HL-60 (cell line): ENCODE data around the gene VDR.

Source experiments
- POLR2AphosphoS5 ChIP-seq: IDR thresholded peaks from 2 replicates; pipeline ENCODE4 v1.6.1; 2012; ENCODE audit warnings: low read depth
- TF ChIP-seq, protein P1 (sequence below): IDR thresholded peaks from one replicate; pipeline ENCODE4 v1.5.1; 2011; ENCODE audit warnings: low read length, control low read depth, inconsistent platforms; ENCODE audit not compliant: insufficient read depth
- TF ChIP-seq, protein P2 (sequence below): IDR thresholded peaks from 2 replicates; pipeline ENCODE4 v1.6.1; 2012; ENCODE audit warnings: low read depth; ENCODE audit not compliant: insufficient replicate concordance

DNA sequence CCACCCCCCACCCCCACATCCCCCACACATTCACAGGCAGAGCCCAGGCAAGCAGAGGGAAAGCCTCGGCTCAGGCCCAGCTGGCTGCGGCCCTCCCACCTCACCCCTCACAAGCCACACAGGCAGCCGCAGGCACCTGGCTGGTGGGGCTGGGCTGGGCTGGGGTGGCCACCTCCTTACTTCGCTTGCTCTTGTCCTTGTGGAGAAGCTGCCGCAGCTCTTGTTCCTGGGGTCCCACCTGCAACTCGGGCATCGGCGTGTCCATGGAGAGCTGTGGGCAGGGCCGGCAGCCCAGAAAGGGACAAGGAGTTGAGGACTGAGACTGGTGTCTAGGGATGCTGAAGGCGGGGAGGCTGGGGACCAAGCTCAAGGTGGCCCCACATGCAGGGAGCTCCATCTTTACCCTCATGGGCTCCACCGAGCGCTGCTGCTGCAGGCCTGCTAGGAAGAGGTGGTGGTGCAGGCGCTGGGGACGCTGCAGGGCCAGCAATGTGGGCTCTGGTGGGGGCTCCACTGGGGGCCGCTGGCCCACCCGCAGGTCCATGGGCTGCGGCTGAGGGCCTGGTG is 106.3 kb downstream of the VDR start:
- TF ChIP-seq, protein P1, sequence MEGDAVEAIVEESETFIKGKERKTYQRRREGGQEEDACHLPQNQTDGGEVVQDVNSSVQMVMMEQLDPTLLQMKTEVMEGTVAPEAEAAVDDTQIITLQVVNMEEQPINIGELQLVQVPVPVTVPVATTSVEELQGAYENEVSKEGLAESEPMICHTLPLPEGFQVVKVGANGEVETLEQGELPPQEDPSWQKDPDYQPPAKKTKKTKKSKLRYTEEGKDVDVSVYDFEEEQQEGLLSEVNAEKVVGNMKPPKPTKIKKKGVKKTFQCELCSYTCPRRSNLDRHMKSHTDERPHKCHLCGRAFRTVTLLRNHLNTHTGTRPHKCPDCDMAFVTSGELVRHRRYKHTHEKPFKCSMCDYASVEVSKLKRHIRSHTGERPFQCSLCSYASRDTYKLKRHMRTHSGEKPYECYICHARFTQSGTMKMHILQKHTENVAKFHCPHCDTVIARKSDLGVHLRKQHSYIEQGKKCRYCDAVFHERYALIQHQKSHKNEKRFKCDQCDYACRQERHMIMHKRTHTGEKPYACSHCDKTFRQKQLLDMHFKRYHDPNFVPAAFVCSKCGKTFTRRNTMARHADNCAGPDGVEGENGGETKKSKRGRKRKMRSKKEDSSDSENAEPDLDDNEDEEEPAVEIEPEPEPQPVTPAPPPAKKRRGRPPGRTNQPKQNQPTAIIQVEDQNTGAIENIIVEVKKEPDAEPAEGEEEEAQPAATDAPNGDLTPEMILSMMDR = no peak
- TF ChIP-seq POLR2AphosphoS5 = no peak
- TF ChIP-seq, protein P2, sequence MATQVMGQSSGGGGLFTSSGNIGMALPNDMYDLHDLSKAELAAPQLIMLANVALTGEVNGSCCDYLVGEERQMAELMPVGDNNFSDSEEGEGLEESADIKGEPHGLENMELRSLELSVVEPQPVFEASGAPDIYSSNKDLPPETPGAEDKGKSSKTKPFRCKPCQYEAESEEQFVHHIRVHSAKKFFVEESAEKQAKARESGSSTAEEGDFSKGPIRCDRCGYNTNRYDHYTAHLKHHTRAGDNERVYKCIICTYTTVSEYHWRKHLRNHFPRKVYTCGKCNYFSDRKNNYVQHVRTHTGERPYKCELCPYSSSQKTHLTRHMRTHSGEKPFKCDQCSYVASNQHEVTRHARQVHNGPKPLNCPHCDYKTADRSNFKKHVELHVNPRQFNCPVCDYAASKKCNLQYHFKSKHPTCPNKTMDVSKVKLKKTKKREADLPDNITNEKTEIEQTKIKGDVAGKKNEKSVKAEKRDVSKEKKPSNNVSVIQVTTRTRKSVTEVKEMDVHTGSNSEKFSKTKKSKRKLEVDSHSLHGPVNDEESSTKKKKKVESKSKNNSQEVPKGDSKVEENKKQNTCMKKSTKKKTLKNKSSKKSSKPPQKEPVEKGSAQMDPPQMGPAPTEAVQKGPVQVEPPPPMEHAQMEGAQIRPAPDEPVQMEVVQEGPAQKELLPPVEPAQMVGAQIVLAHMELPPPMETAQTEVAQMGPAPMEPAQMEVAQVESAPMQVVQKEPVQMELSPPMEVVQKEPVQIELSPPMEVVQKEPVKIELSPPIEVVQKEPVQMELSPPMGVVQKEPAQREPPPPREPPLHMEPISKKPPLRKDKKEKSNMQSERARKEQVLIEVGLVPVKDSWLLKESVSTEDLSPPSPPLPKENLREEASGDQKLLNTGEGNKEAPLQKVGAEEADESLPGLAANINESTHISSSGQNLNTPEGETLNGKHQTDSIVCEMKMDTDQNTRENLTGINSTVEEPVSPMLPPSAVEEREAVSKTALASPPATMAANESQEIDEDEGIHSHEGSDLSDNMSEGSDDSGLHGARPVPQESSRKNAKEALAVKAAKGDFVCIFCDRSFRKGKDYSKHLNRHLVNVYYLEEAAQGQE = no peak
